ENCODE data around the gene SORL1. TPM values are rescaled to one million over a fixed set of nuclear protein-coding genes. Genes with fewer than 3 reads are reported as not detected.
A peak's percentile ranks its signal among the peaks of the same experiment; 100 is the strongest.

Gene SORL1
- total and polyA plus RNA-seq, 2 donors from 2014 or later, result 15.2 to 74.2 TPM

GRCh38 chr11:121476379-121477032 is 24.4 kb downstream of the SORL1 start:
- no peak overlapping the region for H3K27ac ChIP-seq (ENCODE audit: low read depth in 2 of 2, low read length in 2 of 2)
- FAIRE-seq, result no peak

DNA sequence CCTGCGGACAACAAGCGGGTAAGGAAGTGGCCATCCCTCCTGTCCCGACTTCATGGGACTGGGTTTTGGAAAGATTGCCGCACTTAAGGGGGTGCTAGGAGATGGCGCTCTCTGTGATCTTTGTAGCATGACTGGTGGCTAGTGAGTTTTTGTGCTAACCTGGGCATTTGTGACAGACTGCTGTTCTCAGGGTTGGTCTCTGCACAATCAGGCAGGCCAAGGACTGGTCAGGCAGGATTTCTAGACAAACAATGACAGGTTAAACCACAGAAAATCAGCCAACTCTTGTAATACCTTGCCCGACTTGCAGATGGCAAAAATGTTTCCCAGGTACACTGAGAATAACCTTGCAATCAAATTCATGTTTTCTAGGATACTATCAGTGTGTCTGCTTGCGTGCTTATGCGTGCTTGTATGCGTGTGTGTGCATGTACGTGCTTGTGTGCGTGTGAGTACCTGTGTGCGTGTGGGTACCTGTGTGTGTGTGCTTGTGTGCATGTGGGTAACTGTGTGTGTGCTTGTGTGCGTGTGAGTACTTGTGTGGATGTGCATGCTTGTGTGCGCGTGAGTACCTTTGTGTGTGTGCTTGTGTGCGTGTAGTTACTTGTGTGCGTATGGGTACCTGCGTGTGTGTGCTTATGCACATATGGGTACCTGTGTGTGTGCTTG is 26.2 kb downstream of the SORL1 start:
- no peak for TF ChIP-seq CTCF (IDR thresholded peaks at IDR 0.05; ENCODE audit: borderline replicate concordance, extremely low read depth, insufficient read depth)
- Histone ChIP-seq H3K9me3 (ENCODE audit: control insufficient read depth in 2 of 3, insufficient read depth in 1 of 3, low read length in 3 of 3) (no peaks in the 10 kb centered on the region), H3K27me3 (ENCODE audit: control insufficient read depth, insufficient read depth, low read length) (no peaks in the 10 kb centered on the region), H3K4me1 (ENCODE audit: control insufficient read depth in 2 of 3, insufficient read depth in 2 of 3, low read depth in 1 of 3, low read length in 3 of 3) (peaks cover 0 to 13% (median 6%) of the 10 kb centered on the region in 3 donors), H3K4me3 (ENCODE audit: low read length in 3 of 3) (no peak overlapping the region), H3K9ac (ENCODE audit: low read length in 3 of 3) (no peak overlapping the region), H3K27ac (ENCODE audit: low read depth in 2 of 2, low read length in 2 of 2) (no peak overlapping the region), H3K36me3 (ENCODE audit: control insufficient read depth in 2 of 3, insufficient read depth in 3 of 3, low read length in 3 of 3) (peaks cover 0 to 5% (median 3%) of the 10 kb centered on the region in 3 donors)
- DNase-seq, result peak in 1 of 5 donors; percentile 29
- no peak for FAIRE-seq
- intact Hi-C loops (cut with DNase I), result no loop called here

More at GRCh38 chr11:121476379-121477032, 24.4 kb downstream of the SORL1 start:
- no peaks in the 10 kb centered on the region for H3K9me3 ChIP-seq (ENCODE audit: control insufficient read depth in 2 of 3, insufficient read depth in 1 of 3, low read length in 3 of 3)
- DNase-seq, result no peak
- H3K4me1 ChIP-seq (ENCODE audit: control insufficient read depth in 2 of 3, insufficient read depth in 2 of 3, low read depth in 1 of 3, low read length in 3 of 3), result peaks cover 0 to 9% (median 6%) of the 10 kb centered on the region in 3 donors
- no peaks in the 10 kb centered on the region for H3K27me3 ChIP-seq (ENCODE audit: control insufficient read depth, insufficient read depth, low read length)
- intact Hi-C loops (cut with DNase I), result no loop called here
- H3K4me3 ChIP-seq (ENCODE audit: low read length in 3 of 3), result no peak overlapping the region
- no peak overlapping the region for H3K9ac ChIP-seq (ENCODE audit: low read length in 3 of 3)
- no peak for TF ChIP-seq CTCF (IDR thresholded peaks at IDR 0.05; ENCODE audit: borderline replicate concordance, extremely low read depth, insufficient read depth)
- H3K36me3 ChIP-seq (ENCODE audit: control insufficient read depth in 2 of 3, insufficient read depth in 3 of 3, low read length in 3 of 3), result peaks cover 0 to 5% (median 3%) of the 10 kb centered on the region in 3 donors

DNA sequence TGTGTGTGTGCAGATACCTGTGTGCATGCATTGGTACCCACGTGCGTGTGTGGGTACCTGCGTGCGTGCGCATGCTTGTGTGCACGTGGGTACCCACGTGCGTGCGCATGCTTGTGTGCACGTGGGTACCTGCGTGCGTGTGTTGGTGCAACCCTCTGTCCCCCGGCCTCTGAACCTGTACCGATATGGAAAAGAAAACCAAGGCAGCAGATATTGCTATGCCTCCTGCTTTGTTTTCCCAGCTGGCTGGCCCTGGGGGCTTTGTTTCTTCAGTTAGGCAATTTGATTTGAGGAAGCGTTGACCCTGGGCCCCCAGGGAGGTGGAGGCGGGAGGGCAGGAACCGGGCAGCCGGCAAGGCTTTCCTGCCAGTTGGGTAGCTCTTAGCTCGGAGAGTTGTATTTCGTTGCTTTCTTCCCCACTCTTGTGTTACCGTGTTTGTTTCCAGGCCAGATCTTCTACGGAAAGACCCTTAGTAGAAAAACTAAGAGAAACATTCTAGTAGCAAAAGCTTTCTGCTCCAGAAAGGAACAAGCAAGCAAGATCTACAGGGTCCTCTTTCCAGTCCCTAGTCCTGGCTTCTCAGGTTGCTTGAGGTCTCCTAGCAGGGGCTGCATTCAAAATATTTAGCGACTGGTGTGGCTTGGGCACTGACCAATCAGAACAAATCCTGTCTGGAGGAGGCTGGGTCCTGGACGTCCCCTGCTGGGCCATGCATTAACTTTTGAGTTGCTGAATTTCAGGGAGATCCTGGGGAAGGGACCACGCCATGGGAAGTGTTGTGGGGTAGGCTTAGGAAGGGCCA is 27.0 kb downstream of the SORL1 start:
- peaks cover 0 to 13% (median 6%) of the 10 kb centered on the region in 3 donors for H3K4me1 ChIP-seq (ENCODE audit: control insufficient read depth in 2 of 3, insufficient read depth in 2 of 3, low read depth in 1 of 3, low read length in 3 of 3)
- no peak overlapping the region for H3K27ac ChIP-seq (ENCODE audit: low read depth in 2 of 2, low read length in 2 of 2)

More for the DNA sequence above, 27.0 kb downstream of the SORL1 start:
- intact Hi-C loops (cut with DNase I), result no loop called here
- Histone ChIP-seq H3K9ac (ENCODE audit: low read length in 3 of 3) (no peak overlapping the region), H3K27me3 (ENCODE audit: control insufficient read depth, insufficient read depth, low read length) (no peaks in the 10 kb centered on the region), H3K9me3 (ENCODE audit: control insufficient read depth in 2 of 3, insufficient read depth in 1 of 3, low read length in 3 of 3) (no peaks in the 10 kb centered on the region), H3K36me3 (ENCODE audit: control insufficient read depth in 2 of 3, insufficient read depth in 3 of 3, low read length in 3 of 3) (peaks cover 0 to 5% (median 3%) of the 10 kb centered on the region in 3 donors), H3K4me3 (ENCODE audit: low read length in 3 of 3) (no peak overlapping the region)
- no peak for TF ChIP-seq CTCF (IDR thresholded peaks at IDR 0.05; ENCODE audit: borderline replicate concordance, extremely low read depth, insufficient read depth)
- DNase-seq (peak in 4 of 5 donors; percentile 62 to 75 (median 68)), FAIRE-seq (no peak)
